ENCODE measurements around the gene CHRND.

Gene CHRND

DNA sequence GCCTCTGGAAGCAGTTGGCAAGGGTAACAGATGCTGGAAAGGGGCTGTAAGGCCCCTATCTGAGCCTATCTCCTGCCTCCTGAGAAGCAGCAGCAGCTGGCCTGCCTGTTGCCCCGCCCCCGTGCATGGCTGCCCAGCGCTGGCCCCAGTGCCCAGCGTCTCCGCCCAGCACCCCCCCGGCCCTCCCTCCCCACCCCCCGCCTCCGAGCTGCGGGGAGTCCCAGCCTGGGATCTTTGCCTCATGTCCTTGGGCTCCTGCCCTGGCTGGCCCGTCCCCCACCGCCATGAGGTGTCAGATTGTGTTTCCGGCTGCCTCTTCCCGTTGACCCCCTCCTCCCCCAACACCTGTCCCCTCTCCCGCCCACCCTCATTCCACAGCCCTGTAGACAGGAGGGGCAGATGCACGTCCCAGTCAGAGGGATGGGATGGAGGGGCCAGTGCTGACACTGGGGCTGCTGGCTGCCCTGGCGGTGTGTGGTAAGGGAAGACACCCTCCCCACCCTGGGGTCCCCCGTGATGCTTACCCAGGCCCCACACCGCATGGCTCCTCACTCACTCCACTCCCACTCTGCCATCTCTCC is at the start of gene CHRND:
CHRND (plus strand) TSS at position 370 of the 581 bp plus-strand sequence; CDS start at position 426, 56 bp downstream.
- no peak for DNase-seq

DNA sequence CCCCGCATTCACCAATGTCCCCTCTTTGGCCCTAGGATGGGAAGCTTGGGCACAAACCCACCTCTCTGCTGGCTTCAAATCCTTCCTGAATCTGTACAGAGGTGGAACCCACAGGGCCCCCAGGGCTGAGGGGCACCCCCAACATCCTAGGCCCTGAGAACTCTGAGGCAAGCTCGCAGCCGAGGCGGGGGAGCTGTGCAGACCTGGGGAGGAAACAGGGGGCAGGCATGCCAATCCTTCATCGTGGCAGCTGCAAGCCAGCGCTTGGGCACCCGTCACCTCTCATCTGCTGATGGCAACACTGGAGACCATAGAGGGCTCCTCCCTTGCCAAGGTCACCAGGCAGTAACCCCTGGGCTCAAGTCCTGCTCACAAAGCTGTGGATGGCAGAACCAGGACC is 49.2 kb upstream of the CHRND start:
- no peak for DNase-seq

DNA sequence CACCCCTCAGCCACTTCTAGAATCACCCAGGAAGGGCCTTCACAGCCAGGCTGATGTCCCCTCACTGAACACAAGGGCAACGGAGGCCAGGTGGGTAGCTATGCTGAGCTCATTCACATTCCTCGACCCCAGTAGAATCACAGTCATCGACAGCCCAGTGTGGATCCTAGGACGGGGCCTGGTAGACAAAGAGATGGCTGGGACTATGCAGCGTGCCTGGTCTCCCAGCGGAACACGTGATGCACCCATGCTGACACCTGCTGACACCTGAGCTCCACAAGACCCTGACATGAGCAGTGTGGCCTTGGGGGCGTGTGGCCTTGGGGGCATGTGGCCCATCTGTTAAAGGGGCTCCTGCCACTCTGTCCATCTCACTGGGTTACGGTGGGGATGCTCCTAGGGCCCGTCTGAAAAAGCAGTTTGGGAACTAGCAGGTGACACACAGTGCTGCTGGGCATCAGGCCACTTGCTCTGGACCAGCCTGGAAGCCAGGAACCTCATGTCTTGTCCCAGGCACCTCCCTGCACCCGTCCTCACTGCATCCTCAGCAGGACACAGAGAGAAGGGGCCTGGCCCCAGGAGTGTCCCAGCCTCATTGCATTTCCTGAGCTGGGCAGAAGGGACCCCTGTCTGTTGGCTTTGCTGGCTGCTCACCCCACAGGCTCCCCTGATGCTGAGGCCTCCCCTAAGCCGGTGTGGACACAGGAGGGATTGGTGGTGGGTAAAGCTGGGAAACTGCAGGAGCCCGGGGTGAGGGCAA is 48.0 kb upstream of the CHRND start:
- no peak for DNase-seq

DNA sequence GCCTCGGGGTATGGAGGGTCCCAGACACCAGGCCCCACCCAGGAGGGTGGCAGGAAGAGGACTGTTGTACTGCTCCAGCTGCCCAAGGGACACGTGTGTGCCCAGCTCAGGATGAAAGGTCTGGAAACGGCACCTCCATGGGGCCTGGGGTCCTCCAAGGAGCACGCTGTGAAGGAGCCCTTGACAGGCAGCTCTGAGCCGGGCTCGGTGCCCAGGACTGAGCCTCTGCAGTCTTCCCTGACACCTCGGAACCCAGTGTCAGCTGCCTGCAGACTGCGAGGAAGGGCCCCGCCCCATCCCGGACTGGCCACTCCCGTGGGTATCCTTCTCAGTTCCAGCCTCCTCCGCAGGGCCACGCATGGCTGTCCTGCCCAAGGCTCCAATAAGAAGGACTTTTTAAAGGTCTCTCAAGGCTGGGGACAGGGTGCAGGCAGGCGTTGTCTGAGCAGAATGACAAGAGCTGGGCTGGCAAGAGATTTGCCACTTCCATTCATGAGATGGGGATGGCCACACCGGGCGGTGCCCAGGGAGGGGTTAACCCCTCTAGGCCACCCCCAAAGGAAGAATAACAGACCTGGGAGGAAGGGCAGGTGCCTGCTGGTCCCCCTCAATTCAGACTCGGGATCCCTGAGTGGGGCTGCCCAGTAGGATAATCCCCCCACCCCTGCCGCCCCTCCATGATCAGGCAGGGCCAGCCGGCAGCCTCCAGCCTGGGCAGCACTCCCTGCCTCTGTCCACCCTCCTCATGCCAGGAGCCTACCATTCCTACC is 47.2 kb upstream of the CHRND start:
- no peak for DNase-seq

DNA sequence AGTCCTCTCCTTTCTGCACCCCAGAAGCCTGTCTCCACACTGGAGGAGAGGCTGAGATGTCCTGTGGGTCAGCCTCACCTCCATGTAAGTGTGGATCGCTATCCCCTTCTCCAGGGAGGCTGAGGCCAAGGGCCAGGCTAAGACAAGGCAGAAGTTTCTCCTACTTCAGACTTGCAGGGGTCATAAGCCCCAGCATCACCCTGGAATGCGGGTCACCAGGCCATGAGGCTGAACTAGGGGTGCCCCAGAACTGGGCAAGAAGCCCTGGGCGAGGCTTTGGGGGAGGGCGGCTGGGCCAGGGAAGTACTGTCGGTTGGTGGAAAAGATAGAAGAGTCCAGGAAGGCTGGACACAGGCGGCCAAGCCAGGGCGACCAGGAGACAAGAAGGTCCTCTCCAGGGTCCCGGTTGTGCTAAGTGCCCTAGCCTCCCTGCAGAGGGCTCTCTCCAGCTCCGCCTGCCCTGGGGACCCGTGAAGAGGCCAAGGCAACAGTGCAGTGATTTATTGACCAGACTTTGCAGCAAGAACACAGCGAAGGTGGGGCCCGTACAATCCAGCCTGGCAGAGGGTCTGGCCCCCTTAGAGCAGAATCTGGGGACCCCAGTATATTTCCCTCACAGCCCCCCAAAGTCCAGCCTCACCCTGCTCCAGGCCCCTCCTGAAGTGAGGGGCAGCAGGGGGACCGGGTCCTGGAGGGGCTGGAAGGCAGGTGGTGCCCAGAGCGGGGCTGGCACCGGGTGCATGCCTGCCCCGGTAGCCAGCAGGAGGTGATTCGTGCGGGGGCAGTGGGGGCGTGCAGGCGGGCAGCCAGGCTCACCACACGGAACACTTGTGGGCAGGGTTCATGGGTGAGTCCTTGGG is 46.4 kb upstream of the CHRND start:
- no peak for DNase-seq

DNA sequence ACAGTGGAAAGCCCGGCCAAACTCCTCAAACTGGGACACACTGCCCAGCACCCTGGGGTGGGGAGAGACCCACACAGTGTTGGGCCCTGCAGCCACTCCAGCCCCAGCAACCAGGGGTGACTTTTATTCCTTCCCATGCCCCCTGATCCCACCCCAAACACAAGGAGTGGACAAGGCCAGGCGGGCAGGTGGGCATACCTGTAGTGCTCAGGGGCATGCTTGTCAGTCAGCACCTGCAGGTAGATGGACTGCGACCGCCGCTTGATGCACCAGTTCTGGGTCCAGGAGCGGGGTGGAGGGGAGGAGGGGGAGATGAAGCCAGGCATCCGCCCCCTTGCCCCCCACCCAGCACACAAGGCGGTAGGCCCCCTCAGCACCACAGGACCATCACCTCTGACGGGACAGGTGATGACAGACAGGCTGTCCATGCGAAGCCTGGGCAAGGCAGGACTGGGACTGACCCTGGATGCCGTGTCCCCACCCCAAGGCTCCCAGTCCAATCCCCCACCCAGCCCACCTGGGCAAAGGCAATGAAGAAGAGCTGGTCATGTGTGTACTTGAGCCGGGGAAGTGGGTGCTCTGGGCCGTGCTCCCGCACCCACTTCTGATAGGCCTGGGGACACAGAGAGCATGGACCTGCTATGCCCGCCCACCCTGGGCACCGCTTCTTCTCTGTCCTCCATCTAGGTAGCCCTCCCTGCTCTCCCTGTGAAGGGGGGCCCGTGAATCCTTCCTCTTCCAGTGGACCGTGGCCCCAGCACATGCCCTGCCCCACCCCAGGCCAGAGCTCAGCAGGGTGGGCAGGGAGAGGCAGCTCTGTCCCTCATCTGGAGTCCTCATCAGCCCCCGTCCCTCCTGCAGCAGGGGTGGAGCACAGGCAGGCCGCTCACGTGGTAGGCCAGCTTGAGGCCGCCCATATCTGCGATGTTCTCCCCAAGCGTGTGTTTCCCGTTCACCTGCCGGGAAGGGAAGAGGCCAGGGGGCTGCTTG is 45.5 kb upstream of the CHRND start:
- no peak for DNase-seq

DNA sequence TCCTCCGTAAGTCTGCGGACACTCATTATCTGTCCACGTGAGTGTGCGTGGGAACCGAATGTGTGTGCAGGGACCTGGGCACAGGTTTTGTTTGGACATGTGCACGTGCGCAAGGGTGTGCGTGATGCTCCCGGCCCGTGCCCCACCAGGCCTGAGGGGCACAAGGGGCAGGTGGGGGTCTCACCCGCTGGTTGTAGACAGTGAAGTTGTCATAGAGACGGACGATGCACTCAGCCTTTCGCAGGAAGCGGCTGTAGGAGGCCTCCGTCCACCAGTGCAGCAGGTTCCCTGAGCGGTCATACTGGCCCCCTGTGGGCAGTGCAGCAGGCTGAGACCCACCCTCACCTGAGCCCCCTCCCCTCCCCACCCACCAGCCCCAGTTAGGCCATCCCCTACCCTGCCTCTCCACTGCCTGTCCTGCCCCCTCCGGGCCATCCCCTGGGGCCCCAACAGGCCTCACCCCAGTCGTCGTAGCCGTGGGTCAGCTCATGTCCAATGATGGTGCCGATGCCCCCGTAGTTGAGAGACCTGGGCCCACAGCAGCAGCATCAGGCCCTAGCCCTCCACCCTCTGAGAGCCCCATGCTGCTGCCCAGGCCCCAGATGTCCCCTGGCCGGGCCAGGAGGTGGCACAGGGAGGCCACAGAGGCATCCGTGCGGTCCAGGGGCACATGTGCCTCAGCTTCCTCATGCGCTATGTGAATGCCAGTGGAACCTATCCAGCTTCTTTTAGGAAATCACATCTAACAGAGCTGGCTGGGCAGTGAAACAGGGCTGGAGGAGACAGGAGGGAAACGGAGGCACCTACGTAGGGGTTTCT is 44.4 kb upstream of the CHRND start:
- no peak for DNase-seq

DNA sequence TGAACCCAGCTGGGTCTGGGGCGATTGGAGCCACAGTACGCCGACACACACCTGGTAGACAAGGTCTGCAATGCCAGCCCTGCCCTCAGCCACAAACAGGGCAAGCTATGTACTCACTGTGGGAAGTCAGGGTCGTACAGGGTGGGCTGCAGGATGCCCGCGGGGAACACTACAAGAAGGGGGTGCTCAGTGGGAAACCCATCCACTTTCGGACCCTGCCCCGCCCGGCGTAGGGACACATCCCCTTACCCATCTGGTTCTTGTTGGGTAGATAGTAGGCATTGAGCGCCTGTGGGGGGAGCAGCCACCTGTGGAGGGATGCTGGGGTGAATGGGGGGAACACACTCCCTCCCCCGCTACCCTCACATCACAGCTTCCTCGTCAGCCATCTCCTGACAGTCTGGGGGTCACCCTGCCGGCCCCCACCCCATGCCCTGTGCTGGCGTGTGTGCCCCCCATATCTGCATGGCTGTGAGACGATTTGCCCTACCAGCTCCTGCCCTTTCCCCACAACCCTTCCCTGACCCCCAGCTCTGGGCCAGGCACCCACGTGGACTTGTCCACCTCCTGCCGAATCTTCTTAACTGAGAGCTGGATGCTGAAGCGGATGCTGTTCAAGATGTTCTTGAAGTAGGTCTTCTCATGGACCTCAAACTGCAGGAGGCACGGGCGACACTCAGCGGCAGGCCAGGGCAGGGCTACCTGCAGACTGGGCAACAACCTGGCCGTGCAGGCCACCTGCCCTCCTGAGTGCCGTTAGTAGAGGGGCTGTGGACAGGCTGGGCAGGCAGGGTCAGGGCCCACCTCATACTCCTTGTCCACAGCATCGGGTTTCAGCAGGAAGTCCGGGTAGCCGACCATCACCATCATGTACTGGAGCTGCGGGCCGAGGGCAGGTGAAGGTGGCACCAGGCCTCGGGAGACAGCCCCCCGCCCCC is 43.4 kb upstream of the CHRND start:
- no peak for DNase-seq

DNA sequence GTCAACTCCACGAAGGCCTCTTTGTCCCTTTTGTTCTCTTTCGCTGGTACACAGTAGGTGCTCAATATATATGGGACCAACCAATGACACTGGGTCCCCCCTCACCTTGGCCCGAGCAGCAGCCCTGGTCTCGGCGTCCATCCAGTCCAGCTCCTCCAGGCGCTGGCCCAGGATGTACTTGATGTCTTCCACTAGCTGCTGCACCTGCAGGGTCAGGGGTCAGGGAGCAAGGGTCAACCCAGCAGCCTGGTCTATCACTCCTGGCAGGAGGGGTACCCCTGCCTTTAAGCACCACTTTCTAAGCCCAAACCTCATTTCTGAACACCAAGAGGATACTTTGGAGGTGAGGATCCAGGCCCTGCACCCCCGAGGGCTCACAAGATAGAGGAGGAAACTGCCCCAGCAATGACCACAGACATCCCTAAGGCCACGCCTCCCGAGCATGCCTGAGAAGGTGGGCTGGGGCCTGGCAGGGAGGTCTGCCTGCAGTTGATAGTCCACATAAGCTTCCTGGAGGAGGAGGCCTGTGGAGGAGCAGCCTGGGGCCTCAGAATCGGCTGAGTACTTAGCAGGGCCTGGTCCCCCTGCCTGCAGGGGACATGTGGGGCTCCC is 42.5 kb upstream of the CHRND start:
- DNase-seq, result no peak

DNA sequence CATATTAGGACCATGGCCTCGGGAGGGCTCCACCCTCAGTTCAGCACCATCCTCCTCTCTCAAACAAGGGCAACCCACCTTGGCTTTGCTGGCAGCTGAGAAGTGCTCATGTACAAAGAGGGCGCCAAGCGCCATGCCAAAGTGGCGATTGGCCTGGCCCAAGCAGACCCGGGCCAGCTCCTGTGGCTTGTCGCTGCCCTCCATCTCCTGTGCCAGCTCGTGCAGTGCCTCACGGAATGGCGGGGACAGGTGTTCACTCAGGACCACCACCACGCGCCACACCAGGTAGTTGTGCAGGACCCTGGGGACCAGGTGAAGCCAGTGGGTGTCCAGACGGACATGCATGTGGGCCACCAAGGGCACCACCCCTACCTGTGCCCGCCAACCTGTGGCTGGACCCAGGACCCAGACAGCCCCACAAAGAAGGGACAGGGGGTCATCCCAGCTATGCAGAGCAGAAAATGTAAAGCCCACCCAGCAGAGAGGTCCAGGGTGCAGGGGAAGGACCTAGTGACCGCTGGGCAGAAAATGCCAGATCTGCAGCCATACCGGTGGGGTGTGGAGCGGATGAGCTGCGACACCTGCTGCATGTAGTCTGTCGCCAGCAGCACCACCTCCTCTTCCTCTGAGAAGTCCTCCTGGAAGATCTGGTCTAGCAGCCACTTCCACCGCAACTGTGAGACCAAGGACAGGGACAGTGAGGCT is 41.9 kb upstream of the CHRND start:
- no peak for DNase-seq

DNA sequence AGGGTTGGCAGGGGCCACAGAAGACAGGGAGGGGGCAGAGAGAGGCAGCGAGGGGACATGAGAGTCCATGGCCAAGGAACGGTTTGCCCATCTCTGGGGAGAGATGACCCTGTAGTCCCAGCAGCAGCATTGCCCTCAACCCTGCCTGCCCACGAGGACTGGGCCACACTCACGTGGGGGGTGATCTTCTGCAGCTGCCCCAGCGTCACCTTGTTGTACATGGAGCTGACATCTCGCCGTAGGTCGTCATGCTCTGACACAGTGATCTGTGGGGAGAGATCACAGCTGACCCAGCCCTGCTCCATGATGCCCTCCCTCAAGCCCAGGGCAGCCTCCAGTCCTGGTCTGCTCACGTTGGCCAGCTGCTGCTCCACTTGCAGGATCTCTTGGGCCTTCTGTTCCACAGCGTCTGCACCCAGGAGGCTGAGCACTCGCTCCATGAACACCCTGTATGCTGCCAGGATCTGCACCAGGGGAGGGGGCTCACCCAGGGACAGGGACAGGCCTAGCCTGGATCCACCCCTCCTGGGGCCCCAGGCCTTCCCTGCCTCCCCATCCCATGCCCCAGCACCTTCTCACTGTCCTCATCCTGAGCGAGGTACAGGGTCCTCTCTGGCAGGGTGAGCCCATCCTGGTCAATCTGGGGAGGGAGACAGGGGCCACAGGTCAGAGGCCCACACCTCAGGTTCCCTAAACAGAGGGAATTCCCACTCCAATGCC is 41.2 kb upstream of the CHRND start:
- DNase-seq, result no peak

DNA sequence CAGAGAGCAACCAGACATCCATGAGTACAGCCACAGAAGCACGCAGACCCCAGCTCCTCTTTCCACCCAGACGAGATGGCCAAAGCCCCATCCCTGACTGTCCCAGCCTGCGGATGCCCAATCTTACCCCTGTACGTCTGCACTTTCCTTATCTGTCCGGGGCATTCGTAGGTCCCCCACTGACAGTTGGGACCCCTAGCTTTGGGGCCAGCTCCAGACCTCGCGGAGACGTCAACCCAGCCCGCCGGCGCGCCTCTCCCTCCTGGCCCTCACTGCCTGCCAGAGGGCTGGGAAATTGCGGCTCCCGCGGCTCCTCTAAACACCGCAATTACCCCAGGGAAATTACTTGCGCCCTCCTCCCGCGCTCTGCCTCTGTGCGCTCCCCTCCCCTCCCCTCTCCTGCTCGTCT is 40.6 kb upstream of the CHRND start:
- no peak for DNase-seq

DNA sequence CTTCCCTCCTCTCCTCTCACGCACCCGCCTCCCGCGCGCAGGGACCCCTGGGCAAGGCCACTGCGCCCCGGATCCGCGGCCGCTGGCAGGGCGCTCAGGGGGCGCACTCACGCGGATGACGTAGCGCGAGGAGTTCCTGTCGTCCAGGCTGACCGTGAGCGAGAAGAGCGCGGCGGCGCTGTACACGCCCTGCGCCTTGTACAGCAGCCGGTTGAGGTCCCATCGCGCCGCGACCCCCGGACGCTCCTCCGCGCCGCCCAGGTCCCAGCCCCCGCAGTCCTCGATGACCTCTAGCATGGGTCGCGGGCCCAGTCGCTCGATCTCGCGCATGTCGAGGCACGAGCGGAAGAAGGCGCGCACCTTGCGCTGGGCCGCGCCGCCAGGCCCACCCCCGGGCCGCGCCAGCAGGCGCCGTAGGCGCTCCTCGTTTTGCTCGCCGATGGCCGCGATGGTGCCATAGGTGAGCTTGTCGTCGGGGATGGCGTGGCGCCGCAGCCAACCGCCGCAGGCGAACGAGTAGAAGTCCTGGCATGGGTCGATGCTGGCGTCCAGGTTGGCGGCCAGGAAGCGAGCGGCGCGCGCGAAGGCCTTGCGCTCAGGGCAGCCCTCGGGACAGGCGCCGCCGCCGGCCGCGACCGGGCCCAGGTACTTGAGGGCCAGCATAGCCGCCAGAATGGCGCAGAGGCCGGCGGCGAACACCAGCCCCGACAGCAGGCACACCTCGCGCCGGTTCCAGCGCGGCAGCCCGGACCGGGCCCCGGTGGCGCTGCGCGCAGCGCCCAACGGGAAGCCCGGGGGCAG is 40.0 kb upstream of the CHRND start:
- no peak for DNase-seq

DNA sequence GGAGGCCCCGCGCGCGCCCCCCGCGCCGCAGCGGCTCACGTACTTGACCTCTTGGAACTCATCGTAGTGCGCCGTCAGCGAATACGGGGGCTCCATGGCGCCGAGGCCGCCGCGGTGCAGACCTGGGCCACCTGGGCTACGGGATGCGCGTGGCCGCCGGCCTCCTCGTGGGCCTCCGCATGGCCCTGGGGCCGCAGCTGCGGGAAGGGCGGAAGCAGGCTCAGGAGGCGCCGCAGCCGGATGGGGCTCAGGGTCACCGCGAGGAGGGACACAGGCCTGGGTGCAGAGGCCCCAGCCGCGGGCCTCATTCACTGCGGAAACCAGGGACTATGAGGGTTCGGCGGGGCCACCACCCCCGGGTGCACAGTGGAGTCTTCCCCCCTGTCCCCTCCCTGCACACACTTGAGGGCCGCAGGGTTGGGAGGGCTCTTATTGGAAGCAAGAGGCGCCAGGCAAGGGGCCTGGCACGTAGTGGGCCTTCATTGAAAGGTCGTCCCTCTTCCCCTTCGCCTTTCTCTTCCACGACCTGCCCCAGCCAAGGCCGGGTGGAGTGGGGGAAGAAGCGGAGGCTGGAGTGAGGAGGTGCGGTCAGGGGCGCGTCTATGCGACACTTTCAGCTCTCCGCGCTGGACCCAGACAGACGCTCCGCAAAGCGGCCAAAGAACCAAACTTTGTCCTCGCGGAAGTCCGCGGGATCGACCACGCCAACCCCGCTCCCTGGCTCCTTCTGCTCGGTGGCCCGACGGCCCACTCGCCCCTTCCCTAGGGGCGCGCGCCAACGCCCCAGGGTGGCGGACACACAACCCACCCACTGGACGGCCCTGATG is 39.2 kb upstream of the CHRND start:
- DNase-seq, result no peak

DNA sequence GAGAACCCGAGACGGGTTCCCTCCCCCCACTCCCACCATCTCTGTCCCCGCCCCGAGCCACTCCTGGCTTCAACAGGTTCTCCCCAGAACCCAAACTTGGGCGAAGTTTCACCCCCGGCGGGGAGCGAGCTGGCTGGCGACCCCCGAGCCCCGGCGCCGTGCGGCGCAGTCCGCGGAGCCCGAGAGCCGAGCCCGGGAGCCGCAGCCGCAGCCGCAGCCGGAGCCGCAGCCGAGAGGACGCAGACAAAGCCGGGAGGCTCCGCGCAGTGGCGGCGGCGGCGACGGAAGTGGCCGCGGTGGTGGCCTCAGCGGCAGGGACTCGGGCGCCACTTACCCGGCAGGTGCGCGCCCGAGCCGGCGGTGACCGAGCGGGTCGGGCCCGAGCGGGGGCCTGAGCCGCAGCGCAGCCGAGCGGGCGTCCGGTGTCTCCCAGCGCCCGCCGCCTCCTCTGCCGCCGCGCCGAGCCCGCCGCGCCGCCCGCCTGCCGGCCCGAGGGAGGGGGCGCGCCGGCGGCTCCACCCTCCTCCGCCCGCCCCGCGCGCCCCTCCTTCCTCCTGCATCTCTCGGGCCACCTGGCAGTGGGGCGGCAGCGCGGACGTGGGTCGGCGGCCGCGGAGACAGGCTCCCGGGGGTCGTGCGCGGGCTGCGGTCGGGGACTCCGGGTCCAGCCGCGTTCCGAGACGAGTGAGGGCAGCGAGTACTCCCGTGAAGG is 38.4 kb upstream of the CHRND start, which contains the start of gene ECEL1:
ECEL1 (minus strand) TSS at position 450 of the 712 bp plus-strand sequence. CDS start 1,181 bp downstream, outside the sequence.
- DNase-seq, result no peak

Data from kidney glomerular epithelial cell (primary cell).